Mucosa of rectum (tissue), 2 donors: ENCODE data around the gene GTPBP3.

Experiments used
- H3K27ac ChIP-seq, 2 donors: one replicate each; pipeline ENCODE4 v1.7.0; 2013; ENCODE audit warnings: inconsistent platforms in 2 of 2, low read depth in 2 of 2, low read length in 2 of 2
- H3K27me3 ChIP-seq, 2 donors: one replicate each; pipeline ENCODE4 v1.7.0; 2013; ENCODE audit warnings: low read length in 2 of 2; ENCODE audit not compliant: control insufficient read depth in 2 of 2, insufficient read depth in 2 of 2
- H3K36me3 ChIP-seq, 2 donors: one replicate each; pipeline ENCODE4 v1.7.0; 2013; ENCODE audit warnings: low read length in 2 of 2; ENCODE audit not compliant: control insufficient read depth in 2 of 2, insufficient read depth in 2 of 2
- H3K4me1 ChIP-seq, 2 donors: one replicate each; pipeline ENCODE4 v1.7.0; 2013; ENCODE audit warnings: low read length in 2 of 2, mild to moderate bottlenecking in 1 of 2; ENCODE audit not compliant: control insufficient read depth in 2 of 2, insufficient read depth in 2 of 2
- H3K4me3 ChIP-seq, 2 donors: one replicate each; pipeline ENCODE4 v1.7.0; 2013; ENCODE audit warnings: low read length in 2 of 2
- H3K9ac ChIP-seq, 2 donors: one replicate each; pipeline ENCODE4 v1.7.0; 2013; ENCODE audit warnings: low read length in 2 of 2, low read depth in 1 of 2, mild to moderate bottlenecking in 1 of 2
- H3K9me3 ChIP-seq, 2 donors: one replicate each; pipeline ENCODE4 v1.7.0; 2013; ENCODE audit warnings: low read length in 2 of 2; ENCODE audit not compliant: control insufficient read depth in 2 of 2
- donor health status: healthy.
- donor health status: Normal muscosa, but diverticular disease.

GTPBP3 gene

DNA sequence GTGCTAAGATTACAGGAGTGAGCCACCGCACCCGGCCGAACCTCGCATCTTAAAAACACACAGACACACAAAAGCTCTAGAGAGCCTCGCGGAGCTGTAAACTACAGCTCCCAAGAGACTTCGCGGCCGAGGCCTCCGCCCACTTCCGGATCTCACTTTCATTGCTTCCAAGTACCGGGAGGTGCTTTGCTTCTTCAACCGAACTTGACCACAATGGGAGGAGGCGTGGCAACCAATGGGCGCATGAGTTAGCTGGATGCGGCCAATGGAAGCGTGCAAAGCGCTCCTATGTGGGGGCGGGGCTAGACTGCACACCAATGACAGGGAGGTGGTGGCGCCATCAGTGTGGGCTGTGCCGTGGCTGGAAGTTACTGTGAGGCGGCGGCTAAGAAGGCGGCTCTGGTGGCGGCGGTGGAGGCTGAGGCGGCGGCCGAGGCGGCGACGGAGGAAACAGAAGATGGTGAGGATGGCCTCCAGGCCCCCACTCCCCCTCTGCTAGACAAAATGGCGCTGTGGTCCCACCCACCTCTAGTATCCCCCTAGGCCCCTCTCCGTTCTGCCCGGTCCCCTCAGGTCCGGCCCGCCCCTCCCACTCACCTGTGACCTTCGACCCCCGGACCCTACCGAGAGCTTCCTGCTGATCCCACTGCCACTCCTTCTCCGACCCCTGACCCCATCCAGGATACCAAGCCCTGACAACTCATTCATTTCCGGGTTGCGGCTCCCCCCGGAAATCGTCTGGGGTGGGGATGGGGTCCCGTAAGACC, 28.0 kb upstream of the GTPBP3 start, which contains the start of gene DDA1:
Gene DDA1 (plus strand): TSS at position 366 of the 767 bp plus-strand sequence. CDS start 92 bp downstream, at position 458.
- H3K36me3 ChIP-seq: peaks cover 9 to 12% of the 10 kb centered on the region in 2 donors
- peaks cover 30 to 31% of the 10 kb centered on the region in 2 donors for H3K4me1 ChIP-seq
- peak within 1 kb of the TSS; percentile 74 to 83 for H3K27ac ChIP-seq
- H3K27me3 ChIP-seq: no peaks in the 10 kb centered on the region
- H3K9ac ChIP-seq: peak within 1 kb of the TSS; percentile 83 to 91
- no peaks in the 10 kb centered on the region for H3K9me3 ChIP-seq
- peak within 1 kb of the TSS; percentile 91 to 98 for H3K4me3 ChIP-seq

DNA sequence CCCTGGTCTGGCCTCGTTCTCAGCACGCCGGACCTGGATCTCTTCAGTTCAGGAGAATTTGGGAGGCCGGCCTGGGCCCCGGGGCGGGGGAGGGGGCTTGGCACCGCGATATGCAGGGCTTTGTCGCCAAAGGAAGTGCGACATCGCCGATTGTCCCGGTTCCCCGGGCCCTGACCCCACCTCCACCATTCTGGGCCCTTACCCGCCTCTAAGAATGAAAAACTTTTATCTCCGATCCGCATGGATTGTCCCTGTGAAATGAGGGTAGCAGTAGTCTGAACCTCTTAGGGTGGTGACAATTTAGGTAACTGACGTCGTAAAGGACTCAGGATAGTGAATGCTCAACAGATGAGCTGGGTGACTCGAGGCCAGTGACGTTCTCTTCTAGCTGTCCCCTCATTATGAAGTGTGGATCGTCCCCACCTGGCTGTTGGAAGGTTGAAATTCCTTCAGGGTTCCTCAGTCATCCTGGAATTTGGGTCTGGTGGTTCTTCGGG, 27.3 kb upstream of the GTPBP3 start:
- Histone ChIP-seq H3K36me3 (peaks cover 9 to 17% of the 10 kb centered on the region in 2 donors), H3K27me3 (no peaks in the 10 kb centered on the region), H3K9ac (peak overlapping the region; percentile 83 to 91), H3K4me3 (peak overlapping the region; percentile 91 to 98), H3K27ac (peak overlapping the region; percentile 74 to 83), H3K4me1 (peaks cover 24 to 25% of the 10 kb centered on the region in 2 donors), H3K9me3 (no peaks in the 10 kb centered on the region)

DNA sequence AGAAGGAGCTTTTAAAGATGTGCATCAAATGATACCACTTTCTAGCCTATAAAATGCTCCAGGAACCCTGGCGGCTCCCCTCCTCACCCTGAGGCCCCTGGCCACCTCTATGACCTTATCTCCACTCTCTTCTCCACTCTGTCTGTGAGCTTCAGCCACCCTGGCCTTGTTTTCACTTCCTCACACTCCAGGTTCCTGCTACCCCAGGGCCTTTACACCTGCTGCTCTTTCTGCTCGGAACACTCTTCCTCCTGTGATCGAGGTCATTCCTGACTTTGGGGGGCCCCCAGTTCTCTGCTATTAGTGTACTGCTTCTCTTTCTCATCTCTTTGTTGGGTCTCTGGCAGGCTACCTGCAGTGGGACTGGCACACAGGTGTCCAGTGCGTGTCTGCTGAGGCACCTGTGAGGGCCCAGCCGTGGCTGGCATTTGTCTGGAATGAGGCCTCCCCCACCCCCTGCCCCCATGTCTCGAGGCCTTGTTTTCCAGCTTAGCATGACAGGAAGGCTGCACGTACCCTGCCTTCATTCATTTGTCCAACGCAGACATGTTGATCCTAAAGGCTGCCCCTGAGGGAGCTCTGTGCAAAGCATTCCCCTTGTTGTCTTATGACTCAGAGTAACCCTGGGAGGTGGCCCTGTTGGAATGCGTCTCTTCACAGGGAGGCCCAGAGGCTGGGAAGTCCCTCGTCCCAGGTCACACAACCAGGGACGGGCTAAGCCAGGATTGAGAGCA, 25.7 kb upstream of the GTPBP3 start:
- Histone ChIP-seq H3K4me3 (no peak overlapping the region), H3K4me1 (peaks cover 15% of the 10 kb centered on the region in 2 donors), H3K36me3 (peaks cover 15 to 26% of the 10 kb centered on the region in 2 donors), H3K27ac (no peak overlapping the region), H3K9me3 (no peaks in the 10 kb centered on the region), H3K27me3 (no peaks in the 10 kb centered on the region), H3K9ac (no peak overlapping the region)

DNA sequence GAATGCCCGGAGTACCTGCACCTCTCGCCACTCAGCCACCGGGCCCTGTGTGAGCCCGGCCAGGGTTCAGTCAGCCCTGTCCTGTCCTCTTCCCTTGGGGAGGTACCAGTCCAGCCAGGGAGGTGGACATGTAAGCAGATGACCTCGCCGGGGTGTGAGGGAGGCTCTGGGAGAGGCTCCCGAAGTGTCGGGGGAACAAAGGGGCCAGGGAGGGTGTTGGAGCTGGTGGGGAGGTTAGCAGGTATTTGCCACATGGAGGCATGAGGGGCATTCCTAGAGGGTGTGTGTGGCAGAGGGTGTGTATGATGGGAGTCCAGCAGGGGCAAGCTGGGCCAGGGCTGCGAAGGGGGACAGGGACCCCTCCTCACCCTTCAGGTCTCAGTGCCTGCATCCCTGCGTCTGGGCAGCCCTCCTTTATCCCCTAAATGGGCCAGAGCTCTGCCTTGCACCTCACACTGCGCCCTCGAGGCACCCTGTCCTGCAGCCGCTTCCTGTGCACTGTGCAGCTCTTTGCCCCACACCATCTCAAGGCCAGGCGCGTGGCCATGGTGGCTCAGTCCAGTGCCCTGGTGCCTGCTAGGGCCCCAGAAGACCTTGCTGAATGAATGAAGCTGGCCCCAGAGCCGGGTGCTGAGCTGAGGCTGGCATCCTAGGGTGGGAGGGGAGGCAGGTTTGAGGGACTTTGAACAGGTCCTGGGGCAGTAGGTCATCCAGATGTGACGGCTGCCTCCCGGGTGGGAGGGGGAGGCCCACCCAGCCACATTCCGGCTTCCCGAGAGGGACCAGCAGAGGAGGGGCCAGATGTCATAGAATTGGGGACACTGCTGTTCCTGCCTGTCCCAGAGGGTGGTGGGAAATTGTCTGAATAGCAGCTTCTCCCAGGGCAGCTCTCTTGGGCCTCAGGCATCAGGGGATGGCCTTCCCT, 24.9 kb upstream of the GTPBP3 start:
- Histone ChIP-seq H3K27ac (no peak overlapping the region), H3K9ac (no peak overlapping the region), H3K27me3 (no peaks in the 10 kb centered on the region), H3K9me3 (no peaks in the 10 kb centered on the region), H3K4me1 (peaks cover 13 to 14% of the 10 kb centered on the region in 2 donors), H3K4me3 (no peak overlapping the region), H3K36me3 (peaks cover 15 to 26% of the 10 kb centered on the region in 2 donors)

DNA sequence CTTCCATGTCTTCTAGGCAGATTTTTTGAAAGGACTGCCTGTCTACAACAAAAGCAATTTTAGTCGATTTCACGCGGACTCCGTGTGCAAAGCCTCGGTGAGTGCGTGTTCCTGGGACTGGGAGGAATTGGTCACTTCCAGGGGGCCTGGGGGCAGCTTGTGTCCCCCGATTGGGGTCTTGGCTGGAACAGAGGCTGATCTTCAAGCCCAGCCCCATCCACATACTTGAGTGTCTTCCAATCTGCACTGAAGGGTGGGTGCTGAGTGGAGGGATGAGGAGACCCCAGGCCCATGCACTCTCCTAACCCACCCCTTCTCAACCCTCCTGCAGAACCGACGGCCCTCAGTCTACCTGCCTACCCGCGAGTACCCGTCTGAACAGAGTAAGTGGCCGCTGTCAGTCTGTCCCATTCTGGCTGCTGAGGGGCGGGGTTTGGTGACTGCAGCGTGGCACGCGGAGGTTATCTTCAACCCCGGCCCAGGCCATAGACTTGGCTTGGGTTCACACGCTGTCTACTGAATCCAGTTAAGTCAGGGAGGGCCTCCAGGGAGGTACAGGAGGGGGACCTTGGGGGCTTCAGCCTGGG, 23.3 kb upstream of the GTPBP3 start:
- peaks cover 15 to 29% of the 10 kb centered on the region in 2 donors for H3K36me3 ChIP-seq
- H3K4me1 ChIP-seq: peaks cover 11 to 12% of the 10 kb centered on the region in 2 donors
- no peaks in the 10 kb centered on the region for H3K9me3 ChIP-seq
- no peak overlapping the region for H3K4me3 ChIP-seq
- no peaks in the 10 kb centered on the region for H3K27me3 ChIP-seq
- no peak overlapping the region for H3K27ac ChIP-seq
- no peak overlapping the region for H3K9ac ChIP-seq

DNA sequence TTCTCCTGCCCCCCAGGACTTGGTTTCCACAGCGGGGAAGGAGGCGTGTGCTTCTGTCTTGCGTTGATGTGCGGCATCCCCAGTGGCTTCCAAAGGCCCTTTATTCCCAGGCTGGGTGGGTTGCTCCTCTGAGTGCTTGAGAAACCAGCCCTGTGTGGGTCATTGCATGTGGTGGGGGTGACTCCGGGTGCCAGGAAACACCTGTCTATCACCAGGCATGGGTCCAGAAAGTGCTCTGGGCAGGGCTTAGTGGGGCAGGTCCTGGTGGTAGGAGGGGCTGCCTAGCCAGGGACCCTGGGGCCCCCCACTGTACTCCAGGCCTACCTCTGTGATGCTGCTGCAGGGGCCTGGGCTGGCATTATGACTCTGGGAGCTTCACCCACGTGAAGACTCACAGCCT, 18.4 kb upstream of the GTPBP3 start:
- Histone ChIP-seq H3K4me3 (no peak overlapping the region), H3K27me3 (no peaks in the 10 kb centered on the region), H3K9me3 (no peaks in the 10 kb centered on the region), H3K9ac (no peak overlapping the region), H3K27ac (no peak overlapping the region), H3K36me3 (peaks cover 23 to 38% of the 10 kb centered on the region in 2 donors), H3K4me1 (no peaks in the 10 kb centered on the region)

DNA sequence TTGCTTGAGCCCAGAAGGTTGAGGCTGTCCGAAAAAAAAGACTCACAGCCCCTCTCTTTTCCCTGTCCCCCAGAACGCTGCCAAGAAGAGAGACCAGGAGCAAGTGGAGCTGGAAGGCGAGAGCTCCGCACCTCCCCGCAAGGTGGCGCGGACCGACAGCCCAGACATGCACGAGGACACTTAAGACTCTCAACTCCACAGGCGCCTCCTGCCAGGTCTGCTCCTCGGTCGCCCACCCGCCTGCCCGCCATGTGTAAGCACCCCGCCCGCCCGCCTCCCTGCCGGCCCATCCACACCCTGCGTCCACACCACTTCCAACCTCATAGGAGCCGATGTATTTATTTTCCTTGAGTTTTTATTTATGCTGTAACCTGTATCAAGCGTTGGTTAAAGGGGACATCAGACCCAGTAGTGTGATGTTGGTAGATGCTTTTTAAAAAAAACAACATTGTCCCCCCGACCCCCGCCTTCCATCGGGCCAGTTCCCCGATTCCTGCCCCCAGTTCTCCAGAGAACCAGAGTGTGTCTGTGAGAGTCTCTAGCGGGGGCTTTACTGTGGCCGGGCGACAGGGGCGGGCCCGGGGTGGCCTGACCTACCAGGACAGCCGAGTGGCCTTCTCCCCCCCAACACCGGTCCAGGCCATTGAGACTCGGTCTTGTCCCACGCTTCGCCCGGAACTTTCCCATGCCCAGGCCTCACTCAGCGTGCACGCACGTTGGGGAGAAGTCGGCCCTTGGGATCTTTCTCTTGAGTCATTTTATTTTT, 17.7 kb upstream of the GTPBP3 start:
- no peaks in the 10 kb centered on the region for H3K4me1 ChIP-seq
- H3K9ac ChIP-seq: no peak overlapping the region
- no peak overlapping the region for H3K27ac ChIP-seq
- no peaks in the 10 kb centered on the region for H3K9me3 ChIP-seq
- no peaks in the 10 kb centered on the region for H3K27me3 ChIP-seq
- H3K4me3 ChIP-seq: no peak overlapping the region
- H3K36me3 ChIP-seq: peaks cover 18 to 31% of the 10 kb centered on the region in 2 donors

DNA sequence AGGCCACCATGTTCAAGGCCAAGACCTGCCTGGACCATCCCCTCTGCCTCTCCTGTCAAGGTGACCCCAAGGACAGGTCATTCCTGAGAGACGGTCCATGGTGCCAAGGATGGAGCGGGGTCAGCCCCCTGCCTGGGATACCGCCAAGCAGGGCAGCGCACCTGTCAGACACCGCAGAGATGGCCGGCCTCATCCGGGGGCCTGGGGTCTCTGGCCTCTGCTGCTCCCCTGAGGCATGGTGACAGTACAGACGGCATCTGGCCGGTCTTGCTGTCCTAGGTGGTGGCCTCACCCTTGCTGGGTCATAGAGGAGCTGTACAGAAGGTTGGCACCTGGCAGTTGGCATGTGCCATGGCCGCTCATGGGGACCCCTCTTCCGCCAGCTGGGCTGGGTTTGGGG, 16.9 kb upstream of the GTPBP3 start:
- H3K36me3 ChIP-seq: peaks cover 17 to 28% of the 10 kb centered on the region in 2 donors
- H3K4me3 ChIP-seq: no peak overlapping the region
- no peak overlapping the region for H3K27ac ChIP-seq
- no peak overlapping the region for H3K9ac ChIP-seq
- no peaks in the 10 kb centered on the region for H3K9me3 ChIP-seq
- H3K4me1 ChIP-seq: no peaks in the 10 kb centered on the region
- no peaks in the 10 kb centered on the region for H3K27me3 ChIP-seq
